Suppressor macrophage treated with lipopolysaccharide for 1 hour (primary cell): Measurements from ENCODE around the gene CCDC141.

Experiments
- DNase-seq, 3 donors: peaks; one replicate each; pipeline ENCODE4 v3.0.0-alpha.2; 2020 to 2022

The CCDC141 gene

DNA sequence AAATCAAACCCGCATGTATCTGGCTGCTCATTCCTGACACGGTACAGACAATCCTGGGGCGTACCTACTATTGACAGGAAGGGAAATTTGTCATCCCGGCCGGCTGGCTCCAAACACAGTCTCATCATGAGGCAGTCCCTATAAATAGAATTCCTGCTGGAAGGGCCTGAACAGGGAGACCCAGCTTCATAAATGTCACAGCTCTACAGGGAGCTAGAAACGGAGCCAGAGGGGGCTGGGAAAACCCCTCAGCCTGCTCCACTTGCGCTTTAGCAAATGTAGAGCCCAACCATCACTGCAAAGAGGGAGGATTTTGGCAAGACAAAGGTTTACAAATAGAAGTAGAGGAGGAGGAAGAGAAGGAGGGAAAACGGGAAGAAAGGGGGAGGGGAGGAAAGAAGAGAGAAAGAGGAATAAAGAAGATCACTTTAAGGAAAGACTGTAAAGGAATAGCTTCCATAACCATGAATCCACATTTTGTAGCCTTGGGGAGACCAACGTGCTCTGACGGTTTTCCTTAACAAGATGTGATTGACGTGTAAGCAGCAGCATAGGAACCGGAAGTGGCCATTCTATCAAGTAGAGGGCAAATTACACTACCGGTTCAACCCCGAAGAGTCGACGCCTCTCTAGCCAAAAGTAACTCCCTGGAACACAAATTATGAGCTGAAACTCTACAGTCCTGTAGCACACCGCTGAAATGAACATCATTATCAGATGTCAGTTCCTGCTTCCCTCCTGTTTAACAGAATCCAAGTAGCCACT, 185.9 kb downstream of the CCDC141 start:
- peak in 1 of 3 donors; percentile 3 for DNase-seq

DNA sequence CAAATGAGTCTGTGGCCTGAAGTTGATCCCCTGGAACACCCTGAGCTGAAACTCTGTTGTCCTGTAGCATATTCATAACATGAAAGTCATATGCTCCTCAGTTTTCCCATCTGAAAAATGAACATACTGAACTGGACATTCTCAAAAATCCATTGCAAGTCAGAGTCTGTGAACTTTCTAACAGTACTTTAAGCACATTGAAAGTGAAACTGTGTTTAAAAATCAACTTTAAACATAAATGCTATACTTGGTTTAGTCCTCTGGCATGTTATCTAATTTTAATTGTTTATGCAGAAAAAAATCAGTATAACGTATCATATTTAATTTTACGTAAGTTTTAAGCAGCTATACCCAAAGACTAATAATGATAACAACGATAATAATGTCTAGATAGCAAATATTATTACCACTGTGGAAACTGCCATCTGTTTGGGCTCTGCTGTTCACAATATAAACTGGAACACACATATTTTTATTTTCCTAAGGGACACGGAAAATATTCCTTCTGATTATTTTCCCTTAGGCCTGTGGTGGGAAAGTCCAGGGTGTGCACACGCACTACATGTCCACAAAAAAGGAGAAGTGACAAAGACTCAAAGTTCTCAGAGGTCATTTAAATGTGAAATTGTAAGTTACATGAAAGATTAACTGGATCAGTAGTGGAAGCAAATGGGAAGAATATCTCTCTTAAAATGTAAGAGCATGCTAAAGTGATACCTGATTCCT, 186.6 kb downstream of the CCDC141 start:
- DNase-seq: peak; percentile 43 to 60 (median 49)

DNA sequence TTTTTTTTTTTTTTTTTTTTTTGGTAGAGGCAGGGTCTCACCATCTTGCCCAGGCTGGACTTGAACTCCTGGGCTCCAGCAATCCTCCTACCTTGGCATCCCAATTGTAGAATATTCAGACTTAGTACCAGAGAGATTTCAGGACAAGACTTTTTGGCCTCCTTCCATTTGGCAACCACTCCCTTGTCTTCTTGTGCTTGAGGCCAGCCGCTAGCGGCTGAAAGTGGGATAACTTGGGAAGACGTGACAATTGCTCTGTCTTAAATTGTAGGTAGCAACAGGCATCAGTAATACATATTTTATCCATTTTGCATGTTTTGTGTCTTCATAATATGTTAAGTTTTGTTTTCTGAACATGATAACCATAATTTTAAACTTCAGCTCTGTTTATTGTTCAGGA, 189.4 kb downstream of the CCDC141 start:
- DNase-seq: no peak

DNA sequence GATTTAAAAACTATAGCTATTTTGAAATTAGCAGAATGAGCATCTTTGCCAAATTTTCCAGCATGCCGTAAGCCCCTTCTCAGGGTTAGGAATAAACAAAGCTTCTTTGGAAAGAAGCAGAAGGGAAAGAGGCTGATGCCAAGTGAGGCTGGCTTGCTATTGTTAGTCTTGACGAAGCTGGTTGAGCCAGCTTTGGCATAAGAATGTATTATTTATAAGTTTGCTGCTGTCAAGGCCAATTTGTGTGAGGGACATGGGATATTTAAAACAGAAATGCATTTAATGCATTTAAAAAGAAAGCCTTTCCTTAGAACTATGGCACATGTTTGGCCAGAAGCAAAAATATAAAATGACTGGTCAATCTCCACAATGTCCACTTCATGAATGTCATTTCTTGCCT, 190.2 kb downstream of the CCDC141 start:
- no peak for DNase-seq

DNA sequence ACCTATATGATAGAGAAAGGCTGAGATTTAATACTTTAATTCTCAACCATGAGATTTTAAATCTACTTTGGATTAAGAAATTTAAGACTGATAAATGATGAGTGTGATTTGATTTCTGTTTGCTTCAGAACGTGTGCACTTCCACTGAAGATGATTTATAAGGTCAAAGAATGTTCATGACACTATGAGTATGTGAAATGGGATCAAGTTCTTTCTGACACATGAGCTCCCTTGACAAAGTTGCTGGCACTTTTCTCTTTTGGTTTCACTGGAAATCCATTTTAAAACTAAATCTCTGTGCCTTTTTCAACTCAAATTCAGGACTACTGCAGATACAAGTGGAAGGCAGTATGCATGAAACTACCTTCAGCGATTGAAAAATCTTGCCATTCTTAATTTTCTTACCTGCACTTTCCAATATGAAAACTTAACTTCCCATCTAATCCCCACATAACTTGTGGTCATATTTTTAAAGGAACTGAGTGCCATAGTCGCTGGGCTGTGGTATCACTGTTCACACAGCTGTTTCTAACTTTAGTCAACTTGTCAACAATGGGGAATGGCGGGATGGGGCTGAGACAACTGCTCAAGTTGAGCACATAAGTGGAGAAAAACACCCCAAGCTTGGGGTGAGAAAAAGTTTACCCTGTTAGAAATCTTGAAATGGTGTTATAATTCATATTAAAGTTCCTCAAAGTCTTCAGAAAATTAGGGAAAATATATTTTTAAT, 190.9 kb downstream of the CCDC141 start:
- DNase-seq: no peak

DNA sequence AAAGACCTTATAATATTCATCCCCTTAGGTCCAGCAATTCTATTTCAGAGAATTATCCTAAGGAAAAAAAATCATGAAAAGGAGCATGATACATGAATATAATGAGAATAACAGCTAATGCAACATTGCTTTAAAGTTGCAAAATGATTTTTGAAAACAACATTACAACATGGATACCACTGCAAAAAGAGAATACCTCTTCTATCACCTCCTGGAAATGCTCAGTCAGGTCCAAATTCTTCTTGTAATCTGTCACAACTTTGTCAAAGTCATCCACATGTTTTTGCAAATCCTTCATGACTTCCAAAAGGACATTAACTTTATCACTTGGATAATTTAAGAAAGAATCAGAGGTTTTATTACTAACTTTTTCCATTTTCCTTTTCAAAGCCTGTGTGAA, 194.8 kb downstream of the CCDC141 start:
- no peak for DNase-seq

DNA sequence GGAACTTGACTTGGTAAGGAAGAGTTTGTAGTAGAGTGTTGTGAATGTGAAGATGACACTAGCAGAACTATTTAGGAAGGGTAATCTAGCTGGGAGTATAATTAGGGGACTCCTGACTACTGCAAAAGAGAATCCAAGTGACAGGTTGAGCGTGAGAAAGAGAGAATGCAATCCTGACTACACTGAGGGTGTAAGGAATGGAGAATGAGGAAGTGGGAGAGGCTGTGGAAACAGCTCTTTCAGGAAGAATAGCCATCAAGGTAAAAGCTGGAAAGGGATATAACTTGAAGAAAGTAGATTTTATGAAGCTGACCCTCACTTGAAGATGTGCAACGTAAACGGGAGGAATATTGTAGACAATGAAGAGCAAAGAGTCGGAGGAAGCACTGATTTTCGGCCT, 201.6 kb downstream of the CCDC141 start:
- no peak for DNase-seq

DNA sequence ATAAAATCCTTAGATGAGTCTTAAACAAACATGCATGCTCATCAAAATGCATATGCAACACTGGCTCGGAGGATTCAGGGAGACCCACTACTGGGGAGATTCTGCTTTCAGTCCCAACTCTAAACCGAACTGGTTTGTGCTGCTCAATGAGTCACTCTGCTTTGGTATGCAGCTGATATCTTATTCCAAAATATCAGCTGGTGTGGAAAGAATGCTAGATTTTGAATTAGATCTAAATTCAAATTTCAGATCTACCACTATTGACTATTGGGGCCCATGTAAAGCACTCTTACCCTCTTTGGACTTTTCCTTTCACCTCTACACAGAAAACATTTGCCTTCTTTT, 203.5 kb downstream of the CCDC141 start:
- DNase-seq: no peak

DNA sequence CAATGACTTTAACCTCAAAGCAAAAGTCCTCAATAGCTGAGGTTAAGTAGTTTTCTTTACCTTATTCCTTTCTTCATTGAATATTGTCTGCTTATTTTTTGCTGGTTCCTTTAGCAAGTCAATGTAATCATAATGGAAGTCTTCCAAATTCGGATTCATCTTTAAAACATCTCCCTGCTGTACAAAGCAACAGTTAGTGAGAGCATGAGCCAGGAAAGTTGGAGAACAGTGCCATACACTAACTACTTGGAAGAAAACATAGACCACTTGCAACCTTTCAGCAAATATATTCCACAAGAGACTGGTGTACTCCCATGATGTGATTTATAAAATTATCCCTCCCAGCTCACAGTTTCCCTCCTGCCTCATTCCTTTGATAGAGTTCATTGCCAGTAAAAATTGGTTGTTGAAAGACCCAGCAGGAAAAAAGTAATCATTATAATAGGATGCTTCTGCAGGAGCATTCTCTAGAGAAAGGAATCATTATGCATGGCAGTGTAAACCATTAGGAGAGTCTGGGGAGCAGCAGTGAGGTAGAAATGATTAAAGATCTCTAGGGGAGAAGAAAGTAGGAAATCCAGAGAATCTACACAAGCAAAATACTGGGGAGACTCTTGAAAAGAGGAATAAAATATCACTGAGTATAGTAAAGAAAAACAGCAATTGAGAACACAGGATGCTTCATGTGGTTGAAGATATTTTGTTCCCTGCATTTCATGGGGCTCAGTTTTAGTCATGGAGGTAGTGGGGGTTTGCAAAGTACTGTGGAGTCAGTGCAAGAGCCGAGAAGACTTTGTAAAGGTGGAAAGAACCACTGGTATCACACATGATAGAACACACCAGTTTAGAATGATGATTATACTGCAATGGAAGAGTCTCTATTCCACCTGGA, 204.1 kb downstream of the CCDC141 start:
- no peak for DNase-seq

DNA sequence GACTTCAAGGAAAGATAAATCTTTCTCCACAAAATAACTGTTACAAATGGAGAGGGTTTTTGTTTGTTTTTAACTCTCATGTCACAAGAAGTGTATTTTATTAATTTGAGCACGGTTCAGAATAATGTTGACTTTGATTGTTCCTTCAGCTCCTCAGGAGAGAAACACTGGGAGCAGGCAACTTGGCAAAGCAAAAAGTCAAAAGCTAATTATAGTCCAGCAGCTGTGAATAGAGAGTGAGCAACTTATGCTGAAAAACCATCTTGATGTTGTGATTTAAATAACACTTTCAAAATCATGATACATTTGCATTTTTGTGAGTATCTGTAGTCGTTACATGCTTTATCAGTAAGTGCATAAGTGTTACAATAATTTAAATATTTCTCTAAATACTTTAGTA, 205.2 kb downstream of the CCDC141 start:
- no peak for DNase-seq

DNA sequence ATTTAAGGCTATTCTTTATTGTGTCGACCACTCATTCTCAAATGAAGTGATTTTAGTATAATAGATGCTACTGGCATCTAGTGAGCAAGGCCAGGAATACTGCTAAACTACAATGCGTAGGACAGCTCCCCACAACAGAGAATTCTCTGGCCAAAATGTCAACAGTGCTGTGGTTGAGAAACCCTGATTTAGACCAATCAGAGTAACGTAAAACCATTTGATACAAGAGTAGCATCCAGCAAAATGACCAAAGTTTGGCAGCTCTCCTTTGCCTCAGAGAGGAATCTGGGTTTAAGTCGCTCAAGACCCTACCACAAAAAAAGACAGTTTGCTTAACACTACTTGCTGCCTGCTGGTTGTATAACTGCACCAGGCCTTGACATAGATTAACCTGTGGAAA, 205.7 kb downstream of the CCDC141 start:
- no peak for DNase-seq

DNA sequence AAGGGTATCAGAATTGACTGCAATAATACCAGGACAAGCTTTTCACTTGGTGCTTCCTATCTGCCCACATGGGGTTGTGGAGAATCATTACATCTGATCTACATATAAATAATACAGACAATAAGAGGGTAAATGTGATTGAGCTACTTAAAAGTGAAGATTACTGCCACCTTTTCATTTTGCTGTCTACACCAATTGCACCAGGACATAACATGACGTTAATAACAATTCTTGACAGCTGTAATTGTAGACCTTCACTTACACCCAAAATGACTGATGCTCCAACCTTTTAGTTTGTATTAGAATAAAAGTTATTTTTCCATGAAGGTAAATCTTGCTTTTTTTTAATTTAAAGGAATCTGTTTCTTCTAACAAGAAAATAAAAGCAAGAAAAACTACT, 206.2 kb downstream of the CCDC141 start:
- no peak for DNase-seq

DNA sequence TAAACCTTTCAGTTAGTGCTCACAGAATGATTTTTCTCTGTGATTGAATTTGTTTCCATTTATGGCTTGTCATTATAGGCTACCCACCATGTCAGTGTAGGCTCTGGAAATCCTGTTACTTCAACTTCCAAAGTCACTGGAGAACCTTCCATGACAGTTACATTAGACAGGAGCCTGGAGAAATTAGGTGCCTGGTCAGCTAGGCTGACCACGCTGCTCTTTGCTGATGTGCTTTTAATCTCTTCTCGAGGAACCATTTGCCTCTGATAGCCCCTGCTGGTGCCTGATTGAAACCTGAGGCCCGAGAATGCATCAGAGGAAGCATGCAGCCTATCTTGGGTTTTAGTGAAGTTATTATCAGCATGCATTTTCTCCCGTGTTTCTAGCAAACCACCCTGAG, 213.1 kb downstream of the CCDC141 start:
- DNase-seq: no peak

DNA sequence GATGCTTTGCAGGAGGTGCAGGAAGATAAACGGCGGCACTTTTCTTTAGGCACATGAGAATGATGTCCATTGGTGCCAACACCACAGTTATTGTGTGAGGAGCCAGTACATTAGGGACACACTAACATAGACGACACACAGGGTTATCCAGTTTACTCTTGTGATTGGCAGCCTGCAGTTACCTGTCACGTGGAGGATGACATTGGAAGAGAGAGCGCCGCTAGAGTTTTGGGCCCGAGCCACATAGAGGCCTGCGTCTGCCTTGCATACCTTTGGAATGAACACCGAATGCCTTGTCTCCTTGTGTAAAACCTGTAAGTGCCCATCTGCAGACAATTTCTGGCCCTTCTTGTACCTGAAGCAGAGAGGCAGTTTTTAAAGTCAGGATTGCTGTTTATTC, 215.9 kb downstream of the CCDC141 start:
- DNase-seq: no peak

DNA sequence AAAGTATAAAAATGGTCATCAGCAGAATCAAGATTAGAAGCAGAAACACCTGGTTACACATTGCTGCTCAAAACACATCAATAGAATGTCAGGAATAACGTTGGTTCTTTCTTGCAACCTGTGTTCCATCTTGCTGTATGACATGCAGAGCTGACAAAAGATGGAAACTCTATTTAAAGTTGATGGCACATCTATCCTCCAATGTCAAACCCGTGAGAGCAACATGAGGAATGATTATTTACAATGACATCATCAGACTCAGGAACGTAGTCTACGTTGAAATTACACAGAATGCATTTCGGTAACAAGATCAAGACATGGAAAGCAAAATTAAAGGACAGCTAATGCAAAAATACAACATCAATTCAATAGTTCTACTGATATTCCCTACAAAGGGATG, 216.6 kb downstream of the CCDC141 start:
- DNase-seq: no peak

DNA sequence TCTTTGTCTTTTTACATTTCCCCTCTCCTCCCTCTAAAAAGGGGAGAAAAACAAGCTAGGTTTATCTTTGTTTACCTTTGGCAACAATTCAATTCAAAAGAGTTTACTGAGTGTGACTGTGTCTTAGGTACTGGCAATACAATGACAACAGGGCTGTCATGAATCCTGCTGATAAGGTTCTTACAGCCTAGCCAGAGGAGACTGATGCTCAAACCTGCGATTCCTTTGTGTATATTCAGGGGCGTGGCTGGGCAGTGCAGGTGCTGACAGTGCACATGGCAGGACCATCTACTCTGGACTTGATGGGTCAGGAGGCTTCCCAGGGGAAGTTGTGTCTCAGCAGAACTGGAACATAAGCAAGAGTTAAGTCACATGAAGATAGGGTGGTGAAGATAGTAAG, 219.5 kb downstream of the CCDC141 start:
- DNase-seq: no peak

DNA sequence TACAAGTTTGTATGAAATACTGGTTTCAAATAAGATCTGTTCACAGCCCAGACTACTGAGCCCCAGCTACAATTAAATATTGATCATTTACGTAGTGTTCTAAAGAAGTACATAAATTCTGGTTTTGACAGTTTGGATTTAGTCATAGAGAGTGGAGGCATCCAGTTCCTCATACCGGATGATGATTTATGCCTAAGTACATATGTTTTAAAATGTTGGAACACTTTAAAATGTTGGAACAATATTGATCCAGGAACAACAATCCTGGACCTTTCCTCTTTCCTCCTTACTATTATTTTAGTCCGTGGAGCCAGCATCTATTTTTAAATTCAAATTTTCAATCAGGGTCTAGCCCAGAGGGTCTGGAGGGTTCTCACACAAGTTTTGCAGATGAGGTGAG, 220.0 kb downstream of the CCDC141 start:
- no peak for DNase-seq

DNA sequence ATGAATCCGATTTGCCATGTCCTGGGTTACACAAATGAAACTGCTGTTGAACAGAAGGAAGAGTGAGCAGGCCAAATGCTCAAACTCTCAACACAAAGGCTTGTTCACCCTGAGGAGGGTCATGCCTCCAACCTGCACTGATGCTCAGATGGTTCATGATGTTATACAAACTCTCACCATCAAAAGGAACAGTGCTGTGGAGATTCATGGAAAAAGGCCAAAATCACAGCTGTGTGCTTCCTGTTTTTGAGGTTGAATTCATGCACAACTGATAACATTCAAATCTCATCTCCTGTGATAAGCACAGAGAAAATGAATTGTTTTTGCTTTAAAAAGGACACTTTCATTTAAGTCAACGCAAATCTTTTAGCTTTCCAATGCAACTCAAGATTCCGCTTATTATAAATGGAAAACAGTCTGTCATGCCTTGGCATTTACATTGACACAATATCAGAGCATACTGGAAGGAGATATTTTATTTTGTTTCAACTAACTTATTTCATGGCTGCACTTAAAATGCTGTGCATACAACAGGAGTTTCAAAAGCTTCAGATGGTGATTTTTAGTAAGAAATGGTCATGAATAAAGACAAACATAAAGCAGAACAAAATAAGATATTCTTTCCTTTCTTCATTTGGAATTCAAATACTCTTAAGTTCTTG, 220.5 kb downstream of the CCDC141 start:
- peak in 1 of 3 donors; percentile 1 for DNase-seq

DNA sequence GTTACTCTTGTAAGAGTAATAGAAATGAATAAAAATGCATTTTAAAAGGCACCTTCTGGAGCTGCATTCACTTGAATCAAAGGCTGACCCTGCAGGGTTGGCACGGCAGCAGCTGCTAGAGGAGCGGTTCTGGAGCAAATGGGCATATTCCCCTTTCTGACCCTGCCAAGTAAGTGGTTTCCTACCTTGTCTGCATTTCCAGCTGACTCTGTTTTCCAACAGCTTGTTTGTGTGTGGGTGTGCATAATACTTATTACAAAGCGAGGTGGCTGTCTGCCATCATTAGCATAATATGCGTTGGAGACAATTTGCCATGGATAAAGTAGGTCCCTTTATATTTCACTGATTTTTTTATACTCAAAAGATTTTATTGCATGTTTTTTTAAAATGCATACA, 221.5 kb downstream of the CCDC141 start:
- no peak for DNase-seq

DNA sequence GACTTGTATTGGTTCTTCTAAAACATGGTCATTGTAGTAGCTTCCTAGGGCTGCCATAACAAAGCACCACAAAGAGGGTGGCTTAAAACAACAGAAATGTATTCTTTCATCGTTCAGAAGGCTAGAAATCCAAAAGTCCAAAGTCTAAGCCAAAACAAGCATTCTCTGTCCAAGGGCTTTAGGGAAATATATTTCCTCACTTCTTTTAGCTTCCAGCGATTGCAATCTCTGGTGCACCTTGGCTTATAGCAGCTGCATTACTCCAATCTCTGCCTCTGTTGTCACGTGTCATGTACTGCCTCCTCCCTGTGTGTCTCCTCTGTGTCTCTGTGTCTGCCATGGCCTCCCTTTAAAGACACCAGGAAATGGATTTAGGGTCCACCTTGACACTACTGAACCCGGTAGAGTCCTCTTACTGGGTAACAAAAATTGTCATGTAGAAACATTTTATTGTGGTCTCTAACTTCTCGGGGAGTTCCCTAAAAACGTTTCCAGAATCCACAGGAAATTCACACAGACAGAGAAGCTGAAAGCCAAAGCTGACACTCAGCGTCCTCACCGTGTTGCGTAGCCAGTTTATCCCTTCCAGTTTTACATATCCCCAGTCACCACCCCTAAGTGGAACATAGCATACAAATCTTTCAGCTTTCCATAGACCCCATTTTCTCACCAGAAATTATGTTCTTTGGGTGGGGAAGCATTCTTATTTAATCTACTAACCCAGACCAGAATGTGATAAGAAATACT, 222.0 kb downstream of the CCDC141 start:
- DNase-seq: peak in 1 of 3 donors; percentile 1

DNA sequence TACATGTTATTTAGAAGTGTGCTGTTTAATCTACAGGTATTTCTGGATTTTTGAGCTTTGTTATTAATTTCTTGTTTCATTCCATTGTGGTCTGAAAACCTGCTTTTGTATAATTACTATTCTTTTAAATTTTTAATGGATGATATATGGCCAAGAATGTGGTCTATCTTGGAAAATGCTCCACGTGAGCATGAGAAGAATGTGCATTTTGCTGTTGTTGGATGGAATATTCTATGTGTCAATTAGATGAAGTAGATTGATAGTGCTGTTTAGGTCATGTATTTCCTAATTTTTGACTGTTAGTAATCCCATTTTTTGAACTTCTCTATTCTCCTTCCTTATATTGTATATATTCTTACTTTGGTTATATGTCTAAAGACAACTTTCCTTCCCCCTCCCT, 222.8 kb downstream of the CCDC141 start:
- peak in 1 of 3 donors; percentile 5 for DNase-seq

DNA sequence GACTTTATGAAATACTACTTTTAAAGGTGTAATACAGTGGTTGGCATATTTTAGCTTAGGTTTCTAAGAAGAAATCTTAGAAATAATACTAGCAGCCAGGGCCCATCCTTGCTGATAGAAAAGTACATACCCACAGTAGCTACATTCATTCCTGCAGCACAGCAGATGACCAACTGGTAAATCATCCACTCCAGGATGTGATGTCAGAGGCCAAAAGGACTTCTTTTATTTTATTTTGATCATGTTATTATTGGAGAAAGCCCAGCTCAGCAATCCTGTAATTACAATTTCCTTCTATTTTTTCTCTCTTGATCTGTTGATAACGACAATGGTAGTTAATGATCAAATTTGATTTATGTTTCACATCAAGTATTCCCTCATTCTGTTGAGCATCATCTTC, 224.8 kb downstream of the CCDC141 start:
- DNase-seq: no peak
